ENCODE data around the gene BROX.
A peak's percentile ranks its signal among the peaks of the same experiment; 100 is the strongest.
"Not testable (repeated sequence)": the region's sequence is repeated elsewhere in the genome, so short reads cannot be mapped to it uniquely, and the experiment has no call there.

The BROX gene, protein sequence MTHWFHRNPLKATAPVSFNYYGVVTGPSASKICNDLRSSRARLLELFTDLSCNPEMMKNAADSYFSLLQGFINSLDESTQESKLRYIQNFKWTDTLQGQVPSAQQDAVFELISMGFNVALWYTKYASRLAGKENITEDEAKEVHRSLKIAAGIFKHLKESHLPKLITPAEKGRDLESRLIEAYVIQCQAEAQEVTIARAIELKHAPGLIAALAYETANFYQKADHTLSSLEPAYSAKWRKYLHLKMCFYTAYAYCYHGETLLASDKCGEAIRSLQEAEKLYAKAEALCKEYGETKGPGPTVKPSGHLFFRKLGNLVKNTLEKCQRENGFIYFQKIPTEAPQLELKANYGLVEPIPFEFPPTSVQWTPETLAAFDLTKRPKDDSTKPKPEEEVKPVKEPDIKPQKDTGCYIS

DNA sequence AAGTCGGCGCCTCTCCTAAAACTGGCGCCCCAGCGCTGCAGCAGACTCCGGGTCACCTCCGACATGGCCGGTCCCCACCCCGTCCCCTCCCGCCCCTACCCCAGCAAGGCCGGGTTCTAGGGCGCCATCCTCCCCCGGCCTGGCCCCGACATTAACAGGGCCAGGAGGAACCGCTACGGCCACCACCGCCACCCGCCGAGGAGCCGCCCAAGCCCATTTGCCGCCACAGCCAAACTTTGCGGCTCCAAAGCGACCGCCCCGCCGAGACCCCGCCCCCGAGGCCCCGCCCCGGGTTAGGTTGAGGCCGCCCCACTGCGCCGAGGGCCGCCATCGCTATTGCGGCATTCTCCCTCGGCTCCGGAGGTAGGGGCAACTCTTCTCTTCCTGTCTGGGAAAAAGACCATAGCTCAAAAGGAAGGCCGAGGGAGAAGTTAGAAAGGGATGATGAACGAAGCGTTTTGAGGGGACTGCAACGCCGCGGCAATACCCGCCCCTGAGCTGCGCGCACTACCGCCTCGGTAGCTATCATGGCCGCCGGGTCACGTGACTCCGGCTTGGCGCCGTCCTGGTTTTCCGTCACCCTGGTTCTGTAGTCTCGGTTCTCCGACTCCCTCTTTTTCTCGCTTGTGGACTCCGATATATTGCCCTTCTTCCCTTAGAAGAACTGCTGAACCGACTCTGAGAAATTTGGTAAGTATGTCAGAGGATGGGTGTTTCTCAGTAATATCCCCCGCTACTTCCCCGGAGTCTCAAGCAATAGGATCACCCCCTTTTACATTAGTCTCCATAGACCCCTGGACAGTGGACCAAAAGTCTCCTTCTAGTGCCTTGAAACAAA is at the start of gene BROX, which contains the start of gene AIDA:
Gene BROX, plus strand, starts transcription at position 312 of the 838 bp plus-strand sequence. CDS start 3,136 bp downstream, outside the sequence.
Gene AIDA, minus strand, starts transcription at position 239 of the 838 bp plus-strand sequence. Its CDS starts 174 bp downstream, at position 65.
- DNase-seq: peak; percentile 94

DNA sequence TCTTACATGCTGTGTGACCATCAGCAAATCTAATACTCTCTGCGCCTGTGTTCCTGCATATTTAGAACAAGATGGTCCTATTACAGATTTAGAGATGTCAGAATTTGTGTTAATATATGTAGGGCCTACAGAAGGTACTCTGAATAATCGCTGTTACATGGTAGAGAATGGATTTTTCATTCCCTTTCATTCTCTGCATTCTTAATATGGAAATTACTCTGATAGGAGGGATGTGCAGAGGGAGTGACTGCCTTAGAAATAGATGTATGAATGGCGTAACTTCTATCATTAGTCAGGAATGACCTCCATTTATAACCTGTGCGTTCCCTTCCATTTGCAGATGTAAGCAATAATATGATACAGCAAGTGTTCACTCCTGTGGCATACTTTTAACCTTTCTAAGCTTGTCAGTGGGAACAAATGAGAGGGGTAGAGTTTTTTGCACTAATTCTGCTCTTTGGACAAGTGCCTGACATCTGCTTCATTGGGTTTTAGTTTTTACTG is 48.9 kb upstream of the BROX start:
- DNase-seq: no peak

DNA sequence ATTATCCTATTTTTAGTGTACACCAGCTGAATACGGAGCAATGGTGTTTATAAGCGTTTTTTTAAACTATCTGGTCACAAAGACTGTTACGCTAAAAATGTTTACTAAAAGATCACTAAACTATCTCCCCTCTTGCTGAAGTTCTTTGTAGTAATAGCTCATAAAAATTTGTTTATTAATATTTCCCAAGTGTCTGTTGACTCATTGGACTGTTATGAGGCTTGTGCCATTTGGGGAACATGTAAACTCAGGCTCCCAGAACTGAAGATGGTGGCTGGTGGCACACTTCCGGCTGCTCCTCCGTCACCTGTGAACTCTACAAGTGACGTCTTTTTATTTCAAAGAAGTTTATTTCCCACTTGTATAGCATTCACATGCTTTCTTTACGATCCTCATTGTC is 46.4 kb upstream of the BROX start:
- no peak for DNase-seq

DNA sequence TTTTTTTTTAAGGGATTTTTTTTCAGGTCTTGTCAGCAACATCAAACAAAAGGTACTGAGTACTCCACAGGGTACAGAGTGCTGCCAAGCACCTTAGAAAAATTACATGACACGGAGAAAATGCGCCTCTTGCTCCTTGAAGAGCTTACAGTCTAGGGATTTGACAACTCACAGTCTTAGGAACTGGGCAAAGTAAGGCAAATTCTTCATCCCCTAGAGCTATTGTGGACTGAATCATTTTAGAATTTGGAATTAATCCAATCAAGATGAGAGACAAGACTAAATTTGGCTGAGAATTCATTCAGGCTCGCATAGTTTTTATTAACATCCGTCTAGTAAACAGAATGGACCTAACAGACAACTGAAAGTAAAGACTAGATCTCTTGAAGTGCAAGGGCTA is 44.2 kb upstream of the BROX start:
- DNase-seq: not testable (repeated sequence)

DNA sequence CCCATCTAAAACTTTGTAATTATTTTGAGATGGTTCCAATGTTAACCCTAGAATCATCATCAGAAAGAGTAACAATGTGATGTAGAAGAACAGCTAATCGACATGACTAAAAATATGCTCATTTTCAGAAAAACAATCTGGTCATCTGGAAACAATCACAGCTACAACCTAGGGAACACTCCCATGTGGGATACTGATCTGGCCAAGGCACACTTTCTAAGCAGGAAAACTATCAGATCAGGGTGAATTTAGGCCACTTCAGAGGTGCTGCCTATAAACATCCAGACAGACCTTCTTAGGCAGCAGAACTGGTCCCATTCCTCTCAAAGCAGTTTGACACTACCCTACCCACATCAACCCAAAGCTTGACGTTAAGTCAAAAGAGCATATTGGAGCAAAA is 43.3 kb upstream of the BROX start:
- not testable (repeated sequence) for DNase-seq

DNA sequence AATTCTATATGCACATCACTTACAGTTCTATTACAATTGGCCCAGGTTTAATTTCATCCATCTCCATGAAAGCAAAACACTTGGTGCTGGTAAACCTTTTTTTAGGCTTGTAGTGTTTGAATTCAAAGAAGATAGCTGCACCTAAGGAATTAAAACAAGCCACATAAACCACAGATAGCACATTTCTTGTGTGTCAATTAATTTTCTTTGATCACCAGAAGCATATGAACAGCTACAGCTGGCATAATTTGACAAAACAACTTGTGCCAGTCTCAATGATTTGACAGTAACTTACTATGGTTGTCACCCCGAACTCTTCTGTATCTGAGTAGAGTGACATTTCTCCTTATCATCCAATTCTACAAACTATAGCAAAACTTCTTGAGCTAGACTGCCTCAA is 42.3 kb upstream of the BROX start:
- DNase-seq: no peak

DNA sequence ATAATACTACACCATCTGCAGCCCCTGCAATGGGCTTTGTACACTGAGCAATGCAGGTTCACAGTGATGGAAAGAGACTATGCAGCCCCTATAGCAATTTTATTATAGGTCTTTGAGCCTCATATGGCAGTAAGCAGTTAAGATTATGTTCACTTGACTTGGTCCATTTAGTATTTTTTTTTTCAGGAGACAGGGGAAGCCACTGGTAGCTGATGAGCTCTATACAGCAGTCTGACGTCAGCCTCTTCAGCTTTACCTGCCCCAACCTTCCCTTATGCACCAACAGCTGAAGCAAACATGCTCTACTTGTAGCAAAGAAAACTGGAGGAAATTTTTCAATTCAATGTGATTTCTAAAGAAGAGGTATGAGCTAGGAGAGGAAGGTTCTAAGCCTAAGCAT is 32.3 kb upstream of the BROX start:
- DNase-seq: no peak

DNA sequence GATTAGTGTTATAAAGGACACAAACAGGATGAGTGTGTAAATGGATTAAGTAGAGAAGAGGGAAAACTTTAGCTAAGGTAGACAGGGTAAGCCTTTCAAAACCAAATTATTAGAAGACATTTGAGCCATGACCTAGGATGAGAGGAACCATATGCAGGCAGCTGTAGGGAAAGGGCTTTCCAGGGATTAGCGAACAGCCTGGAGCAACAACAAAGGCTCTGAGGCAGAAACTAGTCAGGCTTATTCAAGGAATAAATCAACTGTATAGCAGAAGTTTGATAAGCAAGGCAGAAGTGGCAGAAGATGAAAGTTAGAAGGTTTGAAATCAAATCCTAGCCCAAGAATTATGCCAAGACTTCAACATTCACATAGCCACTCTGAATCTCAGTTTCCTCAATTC is 21.3 kb upstream of the BROX start:
- no peak for DNase-seq

DNA sequence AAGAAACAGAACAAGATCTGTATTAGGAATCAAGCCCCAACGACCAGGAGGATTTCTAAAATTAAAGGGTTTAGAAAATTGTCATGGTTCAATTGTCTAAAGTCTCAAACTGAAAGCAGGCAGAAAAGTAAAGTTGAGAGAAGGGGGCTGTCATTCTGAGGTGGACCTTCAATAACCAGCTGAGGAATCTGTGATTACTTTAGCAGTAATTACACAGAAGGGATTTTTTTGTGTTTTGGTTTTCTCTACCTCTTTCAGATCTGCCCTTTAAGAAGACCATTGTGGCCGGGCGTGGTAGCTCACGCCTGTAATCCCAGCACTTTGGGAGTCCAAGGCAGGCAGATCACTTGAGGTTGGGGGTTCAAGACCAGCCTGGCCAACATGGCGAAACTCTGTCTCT is 17.4 kb upstream of the BROX start:
- no peak for DNase-seq

DNA sequence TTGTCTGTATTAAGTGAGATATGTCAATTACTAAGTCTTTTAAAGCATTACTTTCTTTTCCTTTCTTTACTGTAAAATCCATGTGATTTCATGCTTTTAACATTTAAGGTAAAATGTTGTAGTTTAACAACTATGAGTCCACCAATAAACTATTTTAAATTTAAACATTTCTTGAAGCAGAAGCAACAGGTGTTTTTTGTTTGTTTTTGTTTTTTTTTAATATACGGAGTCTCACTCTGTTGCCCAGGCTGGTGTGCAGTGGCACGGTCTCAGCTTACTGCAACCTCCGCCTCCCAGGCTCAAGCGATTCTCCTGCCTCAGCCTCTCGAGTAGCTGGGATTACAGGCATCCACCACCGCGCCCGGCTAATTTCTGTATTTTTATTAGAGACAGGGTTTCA is 15.6 kb upstream of the BROX start:
- DNase-seq: no peak

DNA sequence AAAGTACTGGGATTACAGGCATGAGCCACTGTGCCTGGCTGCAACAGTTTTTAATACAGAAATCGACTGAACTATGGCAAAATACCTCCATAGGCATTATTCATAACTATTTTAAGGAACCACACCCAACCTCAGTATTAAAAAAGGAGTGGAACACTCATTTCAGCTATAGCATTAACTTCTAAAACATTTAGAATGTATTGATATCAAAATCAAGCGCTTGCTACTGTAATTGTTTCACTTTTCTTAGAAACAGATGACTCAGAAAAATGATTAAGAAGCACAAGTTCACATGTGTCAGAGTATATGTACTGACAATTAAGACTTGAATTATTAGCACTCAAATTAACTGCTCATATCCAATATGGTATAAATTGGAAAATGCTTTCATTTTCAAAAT is 15.2 kb upstream of the BROX start:
- no peak for DNase-seq

DNA sequence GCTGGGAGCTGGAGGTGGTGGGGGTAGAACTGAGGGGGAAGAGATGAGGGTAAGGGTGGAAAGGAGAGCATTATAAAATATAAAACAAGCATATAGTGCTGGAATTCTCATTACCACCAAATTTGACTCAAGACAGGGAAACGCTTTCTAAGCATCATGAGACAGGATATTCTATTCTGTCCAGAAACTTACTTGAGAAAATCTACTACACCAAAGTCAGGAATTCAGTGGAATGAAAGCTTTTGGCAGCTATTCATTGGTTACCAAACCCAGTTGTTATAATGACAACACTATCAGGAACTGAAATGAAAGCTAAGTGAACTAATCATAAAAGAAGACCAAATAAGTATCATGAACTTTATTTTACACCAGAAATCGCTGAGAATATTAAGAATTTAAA is 14.5 kb upstream of the BROX start:
- no peak for DNase-seq

DNA sequence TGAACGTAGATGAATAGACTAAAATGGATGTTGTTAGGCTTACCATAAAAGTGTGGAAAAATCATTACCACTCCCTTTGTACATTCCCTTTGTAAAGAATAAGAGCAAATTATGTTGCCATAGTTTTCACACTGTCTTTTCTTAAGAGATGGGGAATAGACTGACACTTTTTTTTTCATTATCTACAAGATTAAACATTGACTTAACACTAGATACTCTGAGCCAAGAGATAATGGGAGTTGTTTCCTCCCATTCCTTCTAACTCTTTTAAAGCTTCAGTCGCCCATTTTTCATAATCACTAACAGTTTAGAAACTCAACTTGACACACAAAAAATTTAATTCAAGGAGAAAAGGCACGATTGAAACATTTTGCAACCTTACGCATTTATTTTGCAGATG is 10.2 kb upstream of the BROX start:
- no peak for DNase-seq

DNA sequence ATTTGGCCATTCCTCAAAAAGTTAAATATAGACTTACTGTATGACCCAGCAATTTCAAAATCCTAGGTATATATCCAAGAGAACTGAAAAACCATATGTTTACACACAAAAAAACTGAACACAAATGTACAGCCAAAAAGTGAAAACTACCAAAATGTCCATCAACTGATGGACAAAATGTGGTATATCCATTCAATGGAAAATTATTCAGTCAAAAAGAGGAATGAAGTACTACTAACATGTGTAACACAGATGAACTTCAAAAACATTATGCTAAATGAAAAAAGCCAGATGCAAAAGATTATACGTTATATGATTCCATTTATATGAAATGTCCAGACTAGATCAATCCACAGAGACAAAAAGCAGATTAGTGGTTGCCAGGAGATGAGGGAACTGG is 8.1 kb upstream of the BROX start:
- no peak for DNase-seq

DNA sequence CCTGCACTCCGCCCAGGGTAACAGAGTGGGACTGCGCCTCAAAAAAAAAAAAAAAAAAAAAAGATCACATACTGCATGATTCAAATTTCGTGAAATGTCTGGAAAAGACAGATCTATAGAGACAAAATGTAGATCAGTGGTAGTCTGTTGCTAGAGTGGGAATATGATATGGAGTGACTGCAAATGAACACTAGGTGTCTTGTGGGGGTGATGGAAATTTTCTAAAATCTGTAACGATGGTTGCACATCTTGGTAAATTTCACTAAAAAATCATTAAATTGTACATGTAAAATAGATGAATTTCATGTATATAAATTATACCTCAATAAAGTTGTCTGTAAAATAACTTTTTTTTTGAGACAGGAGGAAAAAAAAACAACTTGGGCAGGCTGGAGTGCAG is 5.5 kb upstream of the BROX start:
- no peak for DNase-seq

DNA sequence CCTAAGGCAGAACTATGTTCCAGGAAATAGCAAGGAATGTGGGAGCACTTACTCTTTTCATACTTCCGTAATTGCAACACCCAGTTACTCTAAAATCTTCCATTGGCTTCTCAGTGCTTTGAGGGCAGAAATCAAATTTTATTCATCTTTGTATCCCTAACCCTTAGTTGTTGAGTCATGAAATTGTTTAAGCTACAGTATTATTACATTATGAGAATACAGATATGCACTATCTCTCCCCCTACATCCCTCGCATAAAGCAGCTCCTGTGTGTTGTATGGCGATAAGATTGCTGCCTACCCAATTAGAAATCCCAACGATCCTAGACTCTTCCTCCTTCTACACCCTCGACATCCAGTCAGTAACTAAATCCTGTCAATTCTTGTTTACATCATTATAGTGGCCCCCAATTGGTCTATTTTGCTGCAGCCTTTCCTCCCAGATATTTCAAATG is 2.6 kb upstream of the BROX start:
- DNase-seq: no peak

DNA sequence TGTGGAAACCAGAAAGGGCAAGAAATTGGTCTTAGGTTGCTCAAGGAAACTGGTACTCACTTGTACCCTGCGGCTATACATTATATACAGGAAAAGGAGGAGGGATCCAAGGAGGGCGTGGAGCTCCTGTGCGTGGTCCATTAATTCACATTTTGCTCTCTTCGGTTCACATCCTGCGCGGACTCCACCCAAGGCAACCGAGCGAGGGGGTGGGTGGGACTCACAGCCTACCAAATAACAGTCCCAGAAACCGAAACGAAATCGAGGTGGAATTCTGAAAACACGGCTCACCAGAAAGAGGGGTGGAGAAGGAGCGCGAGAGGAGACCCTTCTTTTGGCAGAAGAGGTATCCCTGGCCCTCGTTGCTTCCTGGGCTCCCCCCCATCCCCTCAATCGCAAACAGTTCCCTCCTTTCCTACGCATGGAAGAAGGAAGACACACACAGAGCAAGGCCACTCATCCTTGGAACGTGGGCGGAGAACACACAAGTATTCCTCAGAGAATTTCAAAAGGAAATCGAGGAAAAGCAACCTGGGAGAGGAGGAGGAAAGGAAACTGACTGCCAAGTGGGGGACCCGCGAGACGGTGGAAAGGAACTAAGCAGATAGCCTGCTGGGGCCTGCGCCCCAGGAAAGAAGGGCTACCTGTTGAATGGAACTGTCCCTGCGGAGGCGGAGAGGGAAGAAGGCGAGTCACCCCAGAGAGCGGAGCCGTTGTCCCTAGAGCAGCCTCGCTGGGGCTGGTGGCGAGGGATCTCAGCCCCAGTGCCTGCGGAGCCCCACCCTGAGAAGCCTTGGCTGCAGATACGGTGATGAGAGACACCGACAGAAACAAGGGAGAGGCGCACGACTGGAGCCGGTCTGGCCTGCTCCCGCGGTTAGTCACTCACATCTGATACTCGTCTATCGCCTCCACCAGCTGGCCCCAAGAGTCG is 778 bp upstream of the BROX start:
- peak; percentile 75 for DNase-seq

DNA sequence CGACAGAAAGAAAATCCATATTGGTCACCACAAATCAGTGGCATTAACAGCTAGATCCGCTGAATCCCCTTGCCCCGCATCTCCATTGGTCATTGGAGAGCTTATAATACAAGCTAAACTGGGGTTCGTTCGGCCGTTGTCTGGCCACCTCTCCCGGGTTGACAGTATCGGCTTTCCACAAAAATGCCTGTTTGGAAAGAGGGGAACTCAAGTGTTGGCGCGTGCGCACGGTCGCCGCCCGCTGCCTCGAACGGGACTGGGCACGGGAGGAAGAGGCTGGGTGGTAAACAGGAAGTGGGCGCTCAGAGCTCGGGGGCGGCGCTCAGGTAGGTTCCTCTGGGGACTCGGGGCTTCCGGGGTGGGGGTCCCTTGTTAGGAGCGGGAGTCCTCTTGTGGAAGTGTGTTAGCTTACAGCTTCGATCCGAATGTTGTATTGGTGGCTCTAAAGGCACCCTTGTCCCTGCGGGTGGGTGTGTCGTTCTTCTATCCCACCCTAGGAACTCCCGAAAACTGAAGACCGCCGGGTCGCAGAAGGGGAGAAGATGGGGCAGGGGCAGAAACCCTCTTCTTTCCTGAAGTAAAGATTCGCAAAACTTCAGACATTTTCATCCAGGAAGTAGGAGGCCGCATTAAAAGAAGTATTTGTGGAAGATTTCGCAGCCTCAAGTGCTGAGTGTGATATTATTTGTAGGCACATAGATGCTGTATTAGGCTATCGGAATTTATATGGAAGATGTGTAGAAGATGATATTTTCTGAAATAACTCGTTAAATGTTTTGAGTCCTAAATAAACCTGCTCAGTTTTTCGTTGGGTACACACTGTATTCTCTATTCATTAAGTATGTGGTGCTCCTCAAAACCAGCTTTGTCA is 962 bp downstream of the BROX start:
- peak; percentile 95 for DNase-seq

DNA sequence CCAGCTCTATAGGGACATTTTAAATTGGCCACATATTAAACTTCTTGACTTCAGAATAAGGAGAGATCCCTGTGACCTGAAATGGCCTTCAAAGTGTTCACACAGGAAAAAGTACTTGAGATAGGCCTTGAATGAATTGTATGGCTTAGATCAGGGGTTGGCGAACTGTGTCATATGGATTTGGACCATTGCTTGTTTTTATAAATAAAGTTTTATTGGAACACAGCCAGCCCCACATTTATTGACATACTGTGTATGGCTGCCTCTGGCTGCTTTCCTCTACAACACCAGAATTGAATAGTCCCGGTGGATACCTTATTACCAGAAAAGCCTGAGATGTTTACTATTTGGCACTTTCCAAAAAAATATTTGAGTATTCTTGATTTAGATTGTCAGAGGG is 4.0 kb downstream of the BROX start:
- no peak for DNase-seq

DNA sequence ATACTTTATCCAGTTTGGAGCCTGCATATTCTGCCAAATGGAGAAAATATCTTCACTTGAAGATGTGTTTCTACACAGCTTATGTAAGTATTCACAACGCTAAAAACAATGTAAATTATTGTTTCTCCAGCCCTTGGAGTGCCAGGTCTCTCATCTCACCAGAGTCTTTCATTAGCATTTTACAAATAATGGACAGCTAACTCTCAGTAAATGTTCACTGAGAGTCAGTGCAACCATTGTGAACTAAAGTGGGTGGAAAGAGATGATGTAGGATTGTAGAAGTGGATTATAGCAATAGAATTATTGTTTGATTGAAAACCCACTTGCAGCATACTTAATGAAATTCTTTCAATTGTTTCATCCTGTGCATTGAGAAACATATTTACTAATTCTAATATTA is 16.4 kb downstream of the BROX start:
- no peak for DNase-seq

DNA sequence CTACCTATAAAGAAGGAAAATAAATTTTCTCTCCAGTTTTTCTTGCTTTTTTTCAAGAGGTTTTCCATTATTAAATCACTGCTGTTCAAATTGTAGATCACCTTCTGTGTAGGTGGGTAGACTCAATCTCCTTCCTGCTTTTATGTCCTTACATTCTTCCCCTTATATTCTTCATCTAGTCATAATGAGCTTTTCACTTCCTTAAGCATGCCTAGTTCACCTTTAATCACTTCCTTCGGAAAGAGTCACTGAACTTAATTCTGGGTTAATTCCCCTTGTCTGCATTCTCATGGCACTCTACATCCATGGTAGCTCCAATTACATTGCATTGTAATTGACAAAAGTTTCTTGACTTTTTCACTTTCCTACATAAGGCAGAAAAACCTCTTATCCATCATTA is 18.5 kb downstream of the BROX start:
- no peak for DNase-seq

Data from CD4-positive, alpha-beta T cell treated with Interleukin-21 for 1 hour (primary cell).